Measurements from ENCODE around the gene OSBP2. TPM values are rescaled to one million over a fixed set of nuclear protein-coding genes. Genes with fewer than 3 reads are reported as not detected.

Gene OSBP2
- total RNA-seq, 1 donor: 11.1 TPM

GRCh38 chr22:30931541-30932300 lies 237.0 kb downstream of the OSBP2 start:
- TF ChIP-seq CTCF (IDR thresholded peaks at IDR 0.05; ENCODE audit: insufficient read depth, low read length): no peak
- no peak overlapping the region for H3K4me3 ChIP-seq (ENCODE audit: low read depth, low read length)
- DNase-seq (ENCODE audit: low read depth): no peak

- no peak overlapping the region for H3K4me3 ChIP-seq (ENCODE audit: low read depth, low read length)
- DNase-seq (ENCODE audit: low read depth): no peak
- no peak for TF ChIP-seq CTCF (IDR thresholded peaks at IDR 0.05; ENCODE audit: insufficient read depth, low read length)
Measured at GRCh38 chr22:30932661-30933060, 238.0 kb downstream of the OSBP2 start.

- DNase-seq (ENCODE audit: low read depth): no peak
- no peak for TF ChIP-seq CTCF (IDR thresholded peaks at IDR 0.05; ENCODE audit: insufficient read depth, low read length)
- H3K4me3 ChIP-seq (ENCODE audit: low read depth, low read length): no peak overlapping the region
Measured at GRCh38 chr22:30933457-30933856, 238.8 kb downstream of the OSBP2 start.

GRCh38 chr22:30934053-30934452 lies 239.4 kb downstream of the OSBP2 start:
- TF ChIP-seq CTCF (IDR thresholded peaks at IDR 0.05; ENCODE audit: insufficient read depth, low read length): no peak
- DNase-seq (ENCODE audit: low read depth): no peak
- H3K4me3 ChIP-seq (ENCODE audit: low read depth, low read length): no peak overlapping the region

GRCh38 chr22:30940685-30941362 lies 246.2 kb downstream of the OSBP2 start:
- DNase-seq (ENCODE audit: low read depth): no peak
- no peak for TF ChIP-seq CTCF (IDR thresholded peaks at IDR 0.05; ENCODE audit: insufficient read depth, low read length)
- no peak overlapping the region for H3K4me3 ChIP-seq (ENCODE audit: low read depth, low read length)

- no peak overlapping the region for H3K4me3 ChIP-seq (ENCODE audit: low read depth, low read length)
- TF ChIP-seq CTCF (IDR thresholded peaks at IDR 0.05; ENCODE audit: insufficient read depth, low read length): no peak
- no peak for DNase-seq (ENCODE audit: low read depth)
Measured at GRCh38 chr22:30941363-30941740, 246.7 kb downstream of the OSBP2 start.
